Breast epithelium (tissue), 4 donors: ENCODE data around the gene COL26A1. TPM values are rescaled to one million over a fixed set of nuclear protein-coding genes. Genes with fewer than 3 reads are reported as not detected.

Experiments used
- DNase-seq, 2 donors: peaks; one replicate each; pipeline ENCODE4 v3.0.0-alpha.2; 2019; ENCODE audit warnings: low spot score in 2 of 2
- H3K27ac ChIP-seq, 2 donors: fragments of 200-600 bp; sonication (generic) in 1 of 2; one replicate each; pipeline ENCODE4 v1.5.1; 2016 to 2019; ENCODE audit warnings: mild to moderate bottlenecking in 1 of 2
- H3K27me3 ChIP-seq, 2 donors: fragments of 200-600 bp; sonication (generic) in 1 of 2; one replicate each; pipeline versions ENCODE4 v1.5.1 to v1.6.0; 2017 to 2019; ENCODE audit warnings: control low read depth in 1 of 2, mild to moderate bottlenecking in 1 of 2
- H3K36me3 ChIP-seq: fragments of 200-600 bp; one replicate; pipeline ENCODE4 v1.5.1; 2019
- H3K4me1 ChIP-seq, 2 donors: fragments of 200-600 bp; sonication (generic); one replicate each; pipeline ENCODE4 v1.5.1; 2016 to 2019; ENCODE audit warnings: control low read depth in 1 of 2
- H3K4me3 ChIP-seq, 3 donors: fragments of 200-600 bp; sonication (generic); 1 replicate in 2 of 3; 2 replicates in 1 of 3; pipeline ENCODE4 v1.5.1; 2016 to 2019; ENCODE audit warnings: mild to moderate bottlenecking in 3 of 3, moderate library complexity in 2 of 3
- H3K9me3 ChIP-seq, 2 donors: fragments of 200-600 bp; sonication (generic) in 1 of 2; one replicate each; pipeline ENCODE4 v1.5.1; 2016 to 2019; ENCODE audit warnings: control low read depth in 1 of 2
- CTCF ChIP-seq, 3 donors: fragments of 450-650 bp; IDR thresholded peaks; one replicate each; pipeline ENCODE4 v1.5.1; 2016 to 2017; ENCODE audit warnings: antibody characterized with exemption in 3 of 3, mild to moderate bottlenecking in 3 of 3, moderate library complexity in 3 of 3
- POLR2A ChIP-seq: fragments of 450-650 bp; IDR thresholded peaks from one replicate; pipeline ENCODE4 v1.6.1; 2016; ENCODE audit warnings: antibody characterized with exemption, mild to moderate bottlenecking, moderate library complexity
- POLR2AphosphoS5 ChIP-seq, 3 donors: sonication (generic); formaldehyde crosslinking; IDR thresholded peaks; one replicate each; pipeline ENCODE4 v1.6.1; 2017; ENCODE audit warnings: antibody characterized with exemption in 3 of 3
- intact Hi-C: fragments of 100-400 bp; cut with DNase I; formaldehyde crosslinking; loops from one replicate; pipeline ENCODE4 v1.15.1; 2023; ENCODE audit warnings: low total_unique reads
- total RNA-seq, 3 donors: library from RNA; depleted of rRNA; stranded (reverse); fragments of >200 nt; gene quantifications; one replicate each; pipeline ENCODE4 v1.1.0, GENCODE V29; 2016

COL26A1 gene
- total RNA-seq, 3 donors from 2014 or later = not detected

GRCh38 chr7:101386558-101387231, 24.0 kb downstream of the COL26A1 start:
- intact Hi-C loops = no loop called here
- Histone ChIP-seq H3K4me3 (no peak overlapping the region), H3K27me3 (no peaks in the 10 kb centered on the region), H3K36me3 (no peaks in the 10 kb centered on the region), H3K4me1 (no peaks in the 10 kb centered on the region), H3K27ac (no peak overlapping the region), H3K9me3 (no peaks in the 10 kb centered on the region)
- DNase-seq = no peak
- TF ChIP-seq POLR2A = no peak
- no peak for TF ChIP-seq POLR2AphosphoS5 (IDR thresholded peaks at IDR 0.05)
- no peak for TF ChIP-seq CTCF (IDR thresholded peaks at IDR 0.05)

- intact Hi-C loops = no loop called here
- no peak for TF ChIP-seq CTCF (IDR thresholded peaks at IDR 0.05)
- TF ChIP-seq POLR2A = no peak
- TF ChIP-seq POLR2AphosphoS5 (IDR thresholded peaks at IDR 0.05) = no peak
- H3K9me3 ChIP-seq = no peaks in the 10 kb centered on the region
- no peak for DNase-seq
- H3K27me3 ChIP-seq = peaks cover 0 to 3% of the 10 kb centered on the region in 2 donors
- H3K36me3 ChIP-seq = no peaks in the 10 kb centered on the region
- H3K4me3 ChIP-seq = no peak overlapping the region
- no peak overlapping the region for H3K27ac ChIP-seq
- H3K4me1 ChIP-seq = no peaks in the 10 kb centered on the region
Observed at GRCh38 chr7:101390901-101391301, 28.2 kb downstream of the COL26A1 start.

- H3K27me3 ChIP-seq = peaks cover 0 to 3% of the 10 kb centered on the region in 2 donors
- H3K4me1 ChIP-seq = no peaks in the 10 kb centered on the region
- intact Hi-C loops = no loop called here
- TF ChIP-seq POLR2A (no peak), CTCF (IDR thresholded peaks at IDR 0.05) (no peak), POLR2AphosphoS5 (IDR thresholded peaks at IDR 0.05) (no peak)
- H3K27ac ChIP-seq = no peak overlapping the region
- no peak for DNase-seq
- no peaks in the 10 kb centered on the region for H3K9me3 ChIP-seq
- H3K4me3 ChIP-seq = no peak overlapping the region
- H3K36me3 ChIP-seq = no peaks in the 10 kb centered on the region
Observed at GRCh38 chr7:101391991-101392390, 29.3 kb downstream of the COL26A1 start.

- TF ChIP-seq POLR2A = no peak
- no peak for TF ChIP-seq POLR2AphosphoS5 (IDR thresholded peaks at IDR 0.05)
- no peak for TF ChIP-seq CTCF (IDR thresholded peaks at IDR 0.05)
- no peaks in the 10 kb centered on the region for H3K4me1 ChIP-seq
- intact Hi-C loops = no loop called here
Observed at GRCh38 chr7:101393865-101394264, 31.2 kb downstream of the COL26A1 start.

GRCh38 chr7:101395376-101395775, 32.7 kb downstream of the COL26A1 start:
- H3K4me1 ChIP-seq = no peaks in the 10 kb centered on the region
- no peak for TF ChIP-seq CTCF (IDR thresholded peaks at IDR 0.05)
- no peak for TF ChIP-seq POLR2A
- no peak for TF ChIP-seq POLR2AphosphoS5 (IDR thresholded peaks at IDR 0.05)
- DNase-seq = no peak
- no peaks in the 10 kb centered on the region for H3K9me3 ChIP-seq
- intact Hi-C loops = no loop called here
- no peaks in the 10 kb centered on the region for H3K36me3 ChIP-seq
- no peak overlapping the region for H3K27ac ChIP-seq
- H3K4me3 ChIP-seq = no peak overlapping the region
- peaks cover 0 to 3% of the 10 kb centered on the region in 2 donors for H3K27me3 ChIP-seq

More at GRCh38 chr7:101393865-101394264, 31.2 kb downstream of the COL26A1 start:
- H3K9me3 ChIP-seq = no peaks in the 10 kb centered on the region
- H3K27me3 ChIP-seq = peaks cover 0 to 3% of the 10 kb centered on the region in 2 donors
- H3K27ac ChIP-seq = no peak overlapping the region
- no peak for DNase-seq
- H3K36me3 ChIP-seq = no peaks in the 10 kb centered on the region
- H3K4me3 ChIP-seq = no peak overlapping the region
